ENCODE measurements around the gene PNMA6A.

DNA sequence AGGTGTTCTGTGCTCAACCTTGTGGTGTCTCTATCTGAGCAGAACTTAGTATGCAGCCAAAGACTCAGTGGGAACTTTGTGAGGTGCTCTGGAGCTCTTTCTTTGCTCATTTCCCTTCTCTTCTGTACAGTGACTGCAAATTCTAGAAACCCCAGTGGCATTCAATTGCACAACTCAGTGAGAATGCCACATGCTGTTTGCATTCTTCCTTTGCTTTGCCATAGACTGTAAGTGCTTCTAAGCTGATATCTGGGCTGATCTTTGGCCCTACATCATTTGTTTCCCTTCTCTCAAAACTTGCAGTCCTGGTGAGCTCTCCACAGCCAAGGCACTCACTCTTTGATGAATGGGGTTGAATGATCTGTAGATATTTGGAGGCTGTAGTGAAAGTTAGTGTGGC, 8.9 kb upstream of the PNMA6A start:
- no peak for TF ChIP-seq NR2F2 (IDR thresholded peaks at IDR 0.05; ENCODE audit: borderline replicate concordance, low read depth)
- TF ChIP-seq KDM5B (CRISPR knock-in tag; IDR thresholded peaks at IDR 0.05; ENCODE audit: borderline replicate concordance) = no peak
- TF ChIP-seq CBX2 (IDR thresholded peaks at IDR 0.05; ENCODE audit: low read depth, low read length) = no peak
- no peak for TF ChIP-seq CBX2 (CRISPR knock-in tag; IDR thresholded peaks at IDR 0.05; ENCODE audit: low read depth)
